IPS-NIHi11 (cell line): ENCODE results near the gene POLDIP3.
"Not testable (repeated sequence)": the region's sequence is repeated elsewhere in the genome, so short reads cannot be mapped to it uniquely, and the experiment has no call there.

ENCODE experiments used
- DNase-seq: peaks from one replicate; pipeline ENCODE4 v3.0.0; 2012; ENCODE audit warnings: mixed read lengths, low spot score

POLDIP3 gene

DNA sequence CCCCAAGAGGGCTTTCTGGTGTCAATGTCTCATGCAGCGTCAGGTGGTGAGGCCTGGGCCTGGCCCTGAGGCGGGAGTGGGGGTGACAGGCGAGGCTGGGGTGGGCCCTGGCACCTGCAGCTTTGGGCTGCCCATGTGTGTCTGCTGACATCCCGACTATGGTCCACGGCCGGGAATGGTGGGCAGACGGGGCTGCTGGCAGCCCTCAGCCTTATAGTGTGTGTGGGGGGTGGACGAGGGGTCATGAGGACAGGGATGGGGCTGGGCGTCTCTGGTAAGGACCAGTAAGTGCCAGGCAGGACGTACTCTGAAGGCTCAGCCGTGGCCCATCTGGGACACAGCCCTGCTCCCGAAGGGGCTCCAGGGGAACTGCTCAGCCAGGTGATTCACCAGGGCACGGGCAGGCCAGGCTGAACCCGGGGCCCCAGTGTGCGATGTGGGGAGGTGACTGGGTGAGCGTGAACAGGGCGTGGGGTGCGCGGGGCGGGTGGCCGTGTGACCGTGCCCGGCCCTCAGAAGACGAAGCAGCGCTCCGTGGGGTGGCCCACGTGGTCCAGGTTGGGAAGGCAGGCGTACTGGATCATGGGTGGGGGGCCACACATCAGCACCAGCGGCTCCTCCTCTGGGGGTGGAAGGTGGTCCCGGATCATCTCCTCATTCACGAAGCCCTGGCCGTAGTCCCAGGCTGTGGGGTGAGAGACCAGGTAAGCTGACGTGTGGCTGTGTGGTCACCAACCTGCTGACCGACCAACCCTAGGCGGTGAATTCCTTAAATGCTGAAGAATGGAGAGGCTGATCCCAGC, 4.8 kb upstream of the POLDIP3 start:
- DNase-seq, result no peak

DNA sequence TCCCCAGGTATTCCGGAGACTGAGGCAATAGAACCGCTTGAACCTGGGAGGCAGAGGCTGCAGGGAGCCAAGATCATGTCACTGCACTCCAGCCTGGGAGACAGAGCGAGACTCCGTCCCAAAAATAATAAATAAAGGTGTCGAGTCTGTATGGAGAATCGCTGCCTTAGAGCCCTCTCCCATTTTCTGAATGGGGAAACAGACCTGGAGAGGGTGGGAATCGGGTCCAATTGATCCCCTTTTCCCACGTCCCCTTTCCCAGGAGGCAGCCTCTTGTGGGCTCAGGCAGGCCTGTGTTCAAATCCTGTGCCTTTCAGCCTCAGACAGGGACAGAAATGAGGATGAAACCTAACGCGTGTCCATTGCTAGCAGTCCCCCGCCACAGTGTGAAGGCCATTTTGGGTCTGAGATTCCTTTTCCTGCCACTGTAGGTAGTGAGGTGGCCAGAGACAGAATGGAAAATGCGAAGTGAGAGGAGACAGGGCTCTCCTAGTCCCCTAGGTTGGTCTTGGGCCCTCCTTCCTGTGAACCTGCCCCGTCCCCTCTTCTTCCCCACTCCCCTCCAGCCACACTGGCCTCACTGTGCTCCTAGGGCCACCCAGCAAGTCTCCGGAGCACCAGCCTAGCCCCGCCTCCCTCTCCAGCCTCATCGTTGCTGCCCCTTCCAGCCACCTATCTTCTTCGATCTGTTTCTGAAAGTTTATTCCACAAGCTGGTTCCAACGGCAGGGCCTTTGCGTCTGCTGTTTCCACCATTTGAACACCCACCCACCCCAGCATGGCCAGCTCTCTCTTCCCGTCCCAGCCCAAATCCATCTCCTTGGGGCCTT, 2.7 kb upstream of the POLDIP3 start:
- DNase-seq, result no peak

DNA sequence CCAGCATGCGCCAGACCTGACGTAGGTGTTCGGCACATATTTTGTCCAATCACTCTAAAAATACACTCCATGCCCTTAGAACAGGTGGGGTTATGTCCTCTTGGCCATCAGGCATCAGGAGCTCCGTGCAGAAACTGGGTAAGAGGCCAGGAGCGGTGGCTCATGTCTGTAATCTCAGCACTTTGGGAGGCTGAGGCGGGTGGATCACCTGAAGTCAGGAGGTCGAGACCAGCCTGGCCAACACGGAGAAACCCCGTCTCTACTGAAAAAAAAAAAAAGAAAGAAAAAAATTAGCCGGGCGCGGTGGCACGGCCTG, 1.1 kb upstream of the POLDIP3 start:
- not testable (repeated sequence) for DNase-seq

DNA sequence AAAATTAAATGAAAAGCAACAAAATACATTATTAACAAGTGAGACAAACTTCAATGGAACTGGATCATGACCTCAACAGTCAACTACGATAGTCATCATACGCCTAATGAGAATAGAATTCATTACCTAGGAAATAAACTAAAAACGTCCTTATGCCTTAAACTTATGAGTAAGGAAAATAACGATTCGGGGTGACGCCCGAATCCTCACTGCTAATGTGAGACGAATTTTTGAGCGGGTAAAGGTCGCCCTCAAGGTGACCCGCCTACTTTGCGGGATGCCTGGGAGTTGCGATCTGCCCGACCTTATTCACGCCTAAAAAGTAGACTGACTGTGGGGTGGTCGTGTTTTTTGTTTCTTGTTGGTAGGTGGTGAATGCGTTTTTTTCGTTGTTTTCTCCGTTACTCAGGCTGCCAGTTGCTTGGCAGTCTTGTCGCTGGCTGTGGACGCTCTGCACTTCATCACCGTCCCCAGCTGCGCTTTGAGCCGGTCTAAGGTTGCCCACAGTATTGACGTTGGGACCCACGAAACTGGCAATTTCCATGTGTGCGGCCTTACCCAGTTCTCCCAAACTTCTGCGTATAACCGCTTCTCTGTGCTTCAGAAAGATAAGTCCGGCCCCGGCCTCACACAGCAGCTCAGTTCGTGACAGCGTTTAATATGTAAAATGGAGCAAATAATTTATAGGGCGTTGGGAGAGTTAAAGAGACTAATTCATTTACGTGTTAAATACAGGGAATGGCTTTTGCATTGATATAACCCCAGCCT, 593 bp upstream of the POLDIP3 start:
- DNase-seq, result peak; percentile 77

DNA sequence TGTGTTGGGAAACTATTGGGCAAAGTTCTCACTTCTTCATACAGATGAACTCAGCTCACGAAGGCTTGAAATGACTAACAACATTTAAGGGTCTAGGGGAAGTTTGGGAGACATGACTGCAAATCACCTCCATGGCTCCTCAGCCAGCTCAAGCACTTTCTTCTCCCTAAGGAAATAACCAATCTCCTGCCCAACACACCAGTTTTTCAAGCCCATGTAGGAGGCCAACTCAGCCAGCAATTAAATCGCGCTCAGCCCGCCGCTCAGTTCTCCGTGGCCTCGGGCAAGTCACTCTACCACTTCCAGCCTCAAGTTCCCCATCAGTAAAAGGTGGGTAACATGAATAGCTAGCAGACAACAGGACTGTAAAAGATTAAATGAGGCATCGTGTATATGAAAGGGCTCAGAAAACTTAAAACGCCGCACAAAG, 796 bp downstream of the POLDIP3 start:
- DNase-seq, result no peak

DNA sequence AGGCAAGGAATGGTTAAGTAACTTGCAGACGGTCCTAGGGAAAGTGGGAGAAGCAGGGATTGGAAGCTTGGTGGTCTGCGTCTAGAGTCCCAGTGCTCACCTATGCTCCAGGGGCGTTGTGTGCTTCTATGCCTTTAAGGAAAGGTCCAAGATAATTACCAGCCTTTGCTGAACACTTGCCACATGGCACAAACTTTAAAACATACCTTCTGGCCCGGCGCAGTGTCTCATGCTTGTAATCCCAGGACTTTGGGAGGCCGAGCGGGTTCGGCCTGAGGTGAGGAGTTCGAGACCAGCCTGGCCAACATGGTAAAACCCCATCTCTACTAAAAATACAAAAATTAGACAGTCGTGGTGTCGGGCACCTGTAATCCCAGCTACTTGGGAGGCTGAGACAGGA, 2.3 kb downstream of the POLDIP3 start:
- no peak for DNase-seq

DNA sequence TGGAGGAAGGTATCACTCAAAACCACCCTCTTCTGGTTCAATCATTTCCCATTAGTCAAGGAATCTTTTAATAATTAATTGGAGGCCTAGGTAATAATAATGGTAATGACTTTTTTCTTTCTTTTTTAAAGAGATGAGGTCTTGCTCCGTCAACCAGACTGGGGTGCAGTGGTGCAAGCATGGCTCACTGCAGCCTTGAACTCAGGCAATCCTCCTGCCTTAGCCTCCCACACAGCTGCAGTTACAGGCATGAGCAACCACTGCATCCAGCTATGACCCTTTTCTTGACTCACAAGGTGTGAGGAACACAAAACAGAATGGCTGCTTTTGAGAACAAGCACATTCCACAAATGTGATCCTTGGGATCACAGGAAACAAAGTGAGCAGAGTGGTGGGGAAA, 3.6 kb downstream of the POLDIP3 start:
- DNase-seq, result no peak

DNA sequence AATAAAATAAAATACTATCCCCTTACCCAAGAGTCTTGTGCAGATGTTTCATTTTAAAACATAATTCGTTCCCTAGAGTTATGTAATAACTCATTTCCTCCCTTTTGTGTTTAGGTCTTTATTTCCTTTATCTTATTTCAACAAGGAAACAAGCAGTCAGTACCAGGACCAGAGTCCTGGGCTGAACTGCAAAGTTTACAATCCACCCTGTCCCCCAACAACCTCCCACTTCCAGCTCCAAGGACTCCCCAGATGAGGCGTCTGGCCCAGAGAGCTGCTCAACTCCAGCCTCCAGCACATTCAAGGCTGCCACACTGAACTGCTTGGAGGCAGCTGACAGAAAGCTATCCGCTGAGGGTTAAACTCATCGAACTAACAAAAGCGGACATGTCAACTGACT, 4.5 kb downstream of the POLDIP3 start:
- no peak for DNase-seq

DNA sequence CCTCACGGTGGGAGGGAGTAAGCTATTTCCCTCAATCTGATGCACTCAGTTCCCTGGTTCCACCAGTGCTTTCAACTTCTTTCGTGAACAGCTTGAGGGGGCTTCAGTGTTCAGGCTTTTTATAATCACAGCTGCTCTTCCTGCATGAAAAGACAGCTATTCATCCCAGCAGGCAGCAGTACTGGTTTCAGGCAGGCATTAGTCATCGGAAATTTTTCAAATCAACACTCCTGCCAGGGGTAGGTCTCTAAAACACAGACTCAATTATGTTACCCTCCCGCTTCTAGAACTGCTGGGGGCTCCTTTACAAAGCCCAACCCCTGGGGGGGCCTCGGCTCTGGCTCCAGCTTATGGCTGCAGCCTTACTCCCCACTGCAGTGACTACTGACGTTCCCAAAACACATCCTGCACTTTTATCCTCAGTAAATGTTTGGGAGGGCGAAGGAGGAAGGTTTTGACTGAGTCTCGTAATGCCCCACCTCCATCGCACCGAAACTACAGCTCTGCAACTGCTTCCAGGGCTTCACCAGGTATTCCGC, 5.8 kb downstream of the POLDIP3 start:
- no peak for DNase-seq

DNA sequence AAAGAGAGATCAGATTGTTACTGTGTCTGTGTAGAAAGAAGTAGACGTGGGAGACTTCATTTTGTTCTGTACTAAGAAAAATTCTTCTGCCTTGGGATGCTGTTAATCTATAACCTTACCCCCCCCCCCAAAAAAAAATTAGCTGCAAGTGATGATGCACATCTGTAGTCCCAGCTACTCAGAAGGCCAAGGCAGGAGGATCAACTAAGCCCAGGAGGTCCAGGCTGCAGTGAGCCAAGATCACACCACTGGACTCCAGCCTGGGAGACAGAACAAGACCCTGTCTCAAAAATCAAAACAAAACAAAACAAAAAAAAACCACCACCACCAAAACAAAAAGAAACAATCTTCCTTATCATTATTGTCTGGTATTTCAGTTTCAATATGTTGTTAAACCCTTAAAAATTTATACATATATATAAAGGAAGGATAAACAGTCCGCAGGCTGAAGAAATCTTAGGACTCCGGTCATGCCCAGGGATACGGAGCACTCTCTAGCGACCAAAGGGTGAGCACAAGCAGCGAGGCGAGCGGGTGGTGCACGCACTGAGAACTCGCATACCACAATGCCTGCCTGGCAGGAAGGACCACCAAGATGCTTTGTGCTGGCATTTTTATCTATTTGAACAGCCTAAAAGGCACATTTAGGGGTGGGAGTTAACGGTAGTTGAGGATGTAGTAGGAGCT, 6.4 kb downstream of the POLDIP3 start:
- DNase-seq, result no peak

DNA sequence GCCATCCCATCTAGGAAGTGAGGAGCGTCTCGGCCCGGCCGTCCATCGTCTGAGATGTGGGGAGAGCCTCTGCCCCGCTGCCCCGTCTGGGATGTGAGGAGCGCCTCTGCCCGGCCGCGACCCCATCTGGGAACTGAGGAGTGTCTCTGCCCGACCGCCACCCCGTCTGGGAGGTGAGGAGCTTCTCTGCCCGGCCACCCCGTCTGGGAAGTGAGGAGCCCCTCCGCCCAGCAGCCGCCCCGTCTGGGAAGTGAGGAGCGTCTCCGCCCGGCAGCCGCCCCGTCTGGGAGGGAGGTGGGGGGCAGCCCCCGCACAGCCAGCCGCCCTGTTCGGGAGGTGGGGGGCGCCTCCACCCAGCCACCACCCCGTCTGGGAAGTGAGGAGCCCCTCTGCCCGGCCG, 7.0 kb downstream of the POLDIP3 start:
- DNase-seq, result not testable (repeated sequence)

DNA sequence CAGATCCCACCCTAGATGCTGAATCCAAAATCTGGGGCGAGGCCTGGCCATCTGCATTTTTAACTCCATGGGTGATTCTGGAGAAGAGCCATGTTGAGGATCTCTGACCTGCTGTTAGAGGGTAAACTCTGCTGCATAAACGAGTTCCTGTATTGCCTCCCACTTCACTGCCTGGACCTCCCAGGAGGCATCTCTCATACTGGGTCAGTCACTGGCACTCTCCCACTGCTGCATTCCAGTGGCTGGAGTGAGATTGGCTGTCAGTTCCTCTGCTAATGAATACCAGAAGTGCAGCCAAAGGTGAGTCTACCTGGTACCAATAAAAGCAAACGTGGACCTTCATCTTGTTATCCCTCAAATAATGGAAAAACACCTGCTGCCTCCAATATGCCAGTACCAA, 10.3 kb downstream of the POLDIP3 start:
- DNase-seq, result peak; percentile 13

DNA sequence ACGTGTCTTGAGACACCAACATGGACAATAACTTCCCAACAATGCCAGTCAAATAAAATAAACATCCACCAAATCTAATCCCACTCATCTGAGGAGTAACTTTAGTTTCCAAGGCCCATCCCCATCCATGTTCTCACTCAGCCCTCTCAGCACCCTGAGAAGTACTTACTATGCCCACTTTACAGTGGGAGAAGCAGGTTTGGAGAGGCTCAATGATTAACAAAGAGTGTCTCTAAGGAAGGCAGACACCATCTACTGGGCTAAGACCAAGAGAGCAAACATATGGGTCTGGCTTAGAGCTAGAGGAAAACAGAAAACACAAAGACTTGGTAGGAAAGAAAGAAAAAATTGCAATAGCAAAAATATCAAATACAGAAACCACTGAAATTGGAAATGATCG, 11.3 kb downstream of the POLDIP3 start:
- DNase-seq, result no peak

DNA sequence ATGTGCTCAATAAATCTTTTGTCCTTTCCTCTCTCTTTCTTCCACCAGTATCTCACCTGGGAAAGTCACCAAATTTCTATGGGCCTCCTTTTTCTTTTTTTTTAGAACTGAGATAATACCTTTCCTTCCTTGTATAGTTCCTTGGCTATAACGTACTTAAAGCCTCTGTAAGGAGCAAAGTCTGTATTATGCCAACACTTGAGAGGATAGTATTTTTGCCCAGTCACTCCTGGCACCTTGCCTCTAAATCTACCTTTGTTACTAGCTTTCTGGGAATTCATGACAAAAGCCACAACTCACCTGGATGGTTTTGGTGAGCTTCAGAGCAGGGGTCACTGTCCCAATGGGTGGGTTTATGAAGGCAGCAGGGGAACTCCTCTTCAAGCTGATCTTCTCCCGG, 12.2 kb downstream of the POLDIP3 start:
- no peak for DNase-seq

DNA sequence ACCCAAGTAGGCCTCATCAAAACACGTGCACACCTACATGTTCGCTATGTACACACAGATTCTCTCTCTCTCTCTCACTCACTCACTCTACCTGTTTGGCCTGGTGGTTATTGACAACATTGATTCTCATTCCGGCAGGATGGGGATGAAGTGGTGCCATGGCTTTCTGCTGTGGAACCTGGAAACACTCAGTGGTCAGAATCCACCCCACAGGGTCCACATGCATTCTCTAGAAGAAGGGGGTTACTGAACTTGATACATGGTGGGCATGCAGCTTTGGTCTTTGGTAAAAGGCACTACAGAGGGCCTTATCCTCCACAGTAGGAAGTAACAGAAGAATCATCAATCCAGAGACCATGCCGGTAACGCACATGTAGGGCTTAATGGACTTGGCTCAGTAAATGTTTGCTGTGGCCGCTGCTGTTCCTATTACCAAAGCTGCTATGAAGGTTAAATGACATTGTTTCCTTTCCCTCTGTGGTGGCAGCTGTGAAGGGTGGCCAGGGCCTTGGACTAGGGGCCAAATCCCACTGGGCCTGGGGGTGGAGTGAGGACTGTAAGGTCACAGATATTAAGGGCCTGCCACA, 12.7 kb downstream of the POLDIP3 start:
- DNase-seq, result no peak

DNA sequence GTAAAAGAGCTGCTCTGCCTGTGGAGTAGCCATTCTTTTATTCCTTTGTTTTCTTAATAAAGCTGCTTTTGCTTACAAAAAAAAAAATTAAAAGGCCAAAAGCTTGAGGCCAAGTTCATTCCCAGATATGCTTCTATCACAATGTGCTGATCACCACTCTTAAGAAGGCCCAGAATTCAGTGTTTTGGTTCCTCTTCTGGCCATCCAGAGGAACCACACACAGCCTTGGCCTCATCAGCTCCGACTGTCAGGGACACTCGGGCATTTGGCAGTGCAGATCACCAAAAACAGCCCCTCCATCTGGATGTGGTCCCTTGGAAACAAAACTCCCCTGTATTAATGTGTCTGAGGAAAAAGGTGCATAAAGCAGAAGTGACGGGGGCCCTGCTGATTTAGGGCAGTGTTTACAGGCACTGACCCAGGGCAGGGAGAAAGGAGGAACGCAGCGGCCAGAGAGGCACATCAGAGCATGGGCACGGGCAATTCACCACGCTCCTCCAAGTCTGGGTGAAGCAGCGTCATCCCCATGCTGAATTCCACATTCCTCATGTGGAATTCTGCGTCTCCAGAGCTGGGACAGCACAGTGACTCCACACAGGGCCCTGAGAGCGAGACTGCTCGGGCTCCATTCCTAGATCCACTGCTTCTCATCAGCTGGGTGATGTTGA, 17.7 kb downstream of the POLDIP3 start:
- no peak for DNase-seq

DNA sequence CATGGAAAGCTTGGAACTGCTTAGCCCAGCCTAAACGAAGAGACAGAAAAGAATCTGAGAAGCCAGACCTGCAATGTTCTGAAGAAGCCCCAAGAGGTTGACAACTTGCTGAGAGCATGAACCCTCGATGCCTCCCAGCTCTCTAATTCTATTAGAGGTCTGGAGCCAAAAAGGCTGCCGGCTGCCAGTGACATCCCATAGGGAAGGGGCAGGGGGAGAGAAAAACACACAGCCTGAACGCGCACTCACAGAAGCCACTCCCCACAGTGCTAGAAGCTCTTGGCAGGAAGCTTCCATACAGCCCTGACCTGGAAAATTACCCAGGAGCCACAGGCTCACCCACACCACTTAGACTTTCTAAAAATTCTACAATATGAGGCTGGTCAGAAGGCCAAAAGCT, 18.3 kb downstream of the POLDIP3 start:
- DNase-seq, result no peak

DNA sequence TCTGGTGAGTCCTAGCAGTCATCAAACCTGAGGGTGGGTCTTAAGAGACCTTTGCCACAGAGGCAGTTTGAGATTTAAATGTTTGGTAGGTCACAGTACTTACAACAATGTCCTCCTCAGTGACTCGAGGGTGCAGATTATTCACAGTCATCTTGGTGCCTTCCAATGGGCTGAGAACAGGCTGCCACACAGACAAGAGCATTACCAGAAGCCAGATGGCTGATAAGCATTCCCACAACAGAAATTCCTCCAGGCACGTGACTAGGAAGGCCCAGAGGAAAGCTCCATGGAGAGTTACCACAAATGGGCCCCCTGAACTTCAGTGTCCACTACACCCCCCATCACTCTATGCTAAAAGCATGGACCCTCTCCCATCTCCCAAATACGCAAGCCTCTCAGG, 19.2 kb downstream of the POLDIP3 start:
- DNase-seq, result no peak

DNA sequence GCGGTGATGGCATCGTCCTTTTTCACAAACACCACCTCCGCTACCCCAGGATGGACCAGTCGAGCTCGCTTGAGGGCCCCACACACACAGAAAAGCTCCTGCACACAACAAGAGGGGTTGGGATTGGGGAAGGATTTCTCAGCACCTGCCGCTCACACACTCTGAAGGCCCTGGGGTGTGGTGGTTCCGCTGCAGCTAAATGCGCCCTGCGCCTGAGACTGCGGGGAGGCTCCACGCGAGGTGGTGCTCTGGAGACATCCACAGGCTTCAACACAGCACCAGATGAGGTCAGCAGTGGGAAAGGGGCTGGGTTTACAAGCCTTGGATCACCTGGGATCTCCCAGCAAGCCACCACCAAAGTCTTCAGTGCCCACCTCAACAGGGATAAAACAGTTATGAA, 22.7 kb downstream of the POLDIP3 start:
- no peak for DNase-seq

DNA sequence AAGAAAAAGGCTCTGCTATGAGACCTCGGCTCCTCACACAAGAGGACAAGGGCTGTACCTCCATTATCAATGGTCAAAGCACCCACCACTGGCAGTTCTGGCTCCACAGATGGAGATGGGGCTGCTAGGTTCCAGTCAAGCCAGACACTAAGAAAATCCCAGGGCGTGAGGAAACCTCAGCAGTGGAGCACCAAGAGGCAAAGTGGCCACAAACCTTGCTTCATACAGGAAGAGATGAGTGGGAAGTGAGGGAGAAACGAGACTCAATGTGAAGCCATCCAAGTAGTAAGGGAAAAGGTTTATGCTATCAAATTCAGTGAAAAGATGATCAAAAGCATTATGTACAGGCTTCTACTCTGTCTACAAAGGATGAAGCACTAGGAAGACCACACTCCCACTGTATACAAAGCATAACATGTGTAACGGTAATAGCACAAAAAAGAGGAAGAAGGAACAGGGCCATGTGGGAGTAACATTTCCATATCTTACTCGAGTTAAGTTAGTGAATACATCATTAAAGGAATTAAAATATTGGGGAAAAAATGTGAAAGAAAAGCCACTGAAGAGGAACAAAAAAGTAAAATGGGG, 27.0 kb downstream of the POLDIP3 start:
- no peak for DNase-seq

DNA sequence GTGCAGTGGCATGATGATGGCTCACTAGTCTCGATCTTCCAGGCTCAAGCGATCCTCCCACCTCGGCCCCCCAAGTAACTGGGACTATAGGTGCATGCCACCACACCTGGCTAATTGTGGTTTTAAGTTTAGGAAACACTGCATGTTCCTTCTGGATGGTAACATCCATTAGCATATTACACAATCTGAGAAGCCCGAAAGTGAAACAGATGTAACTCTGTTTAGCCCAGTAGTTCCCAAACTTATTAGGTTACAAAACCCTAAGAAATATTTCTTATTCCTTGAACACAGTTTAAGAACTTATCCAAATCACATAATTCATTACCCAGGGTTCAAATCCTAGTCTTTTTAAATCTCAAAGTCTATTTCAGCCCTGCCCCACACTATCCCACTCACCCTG, 28.3 kb downstream of the POLDIP3 start:
- DNase-seq, result no peak
